ENCODE results near the gene OTOG.

DNA sequence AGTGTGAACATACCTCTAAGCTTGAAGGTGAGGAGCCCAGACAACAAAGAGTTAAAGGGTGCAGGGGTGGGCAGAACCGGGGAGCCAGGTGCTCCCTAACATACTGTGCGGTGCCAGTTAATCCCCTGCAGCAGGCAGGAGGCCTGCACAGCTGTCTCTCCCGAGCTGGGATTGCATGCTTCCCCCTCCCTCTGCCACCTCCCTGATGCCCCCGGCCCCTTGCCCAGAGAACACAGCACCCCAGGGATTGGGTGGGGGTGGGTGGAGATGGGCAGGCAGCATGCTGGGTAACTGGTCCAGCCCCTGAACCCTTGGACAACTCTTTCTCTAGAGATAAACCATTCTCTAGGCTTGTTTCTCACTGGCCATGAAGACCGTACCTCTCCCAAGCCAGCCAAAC lies 104.6 kb downstream of the OTOG start:
- TF ChIP-seq, protein P1, sequence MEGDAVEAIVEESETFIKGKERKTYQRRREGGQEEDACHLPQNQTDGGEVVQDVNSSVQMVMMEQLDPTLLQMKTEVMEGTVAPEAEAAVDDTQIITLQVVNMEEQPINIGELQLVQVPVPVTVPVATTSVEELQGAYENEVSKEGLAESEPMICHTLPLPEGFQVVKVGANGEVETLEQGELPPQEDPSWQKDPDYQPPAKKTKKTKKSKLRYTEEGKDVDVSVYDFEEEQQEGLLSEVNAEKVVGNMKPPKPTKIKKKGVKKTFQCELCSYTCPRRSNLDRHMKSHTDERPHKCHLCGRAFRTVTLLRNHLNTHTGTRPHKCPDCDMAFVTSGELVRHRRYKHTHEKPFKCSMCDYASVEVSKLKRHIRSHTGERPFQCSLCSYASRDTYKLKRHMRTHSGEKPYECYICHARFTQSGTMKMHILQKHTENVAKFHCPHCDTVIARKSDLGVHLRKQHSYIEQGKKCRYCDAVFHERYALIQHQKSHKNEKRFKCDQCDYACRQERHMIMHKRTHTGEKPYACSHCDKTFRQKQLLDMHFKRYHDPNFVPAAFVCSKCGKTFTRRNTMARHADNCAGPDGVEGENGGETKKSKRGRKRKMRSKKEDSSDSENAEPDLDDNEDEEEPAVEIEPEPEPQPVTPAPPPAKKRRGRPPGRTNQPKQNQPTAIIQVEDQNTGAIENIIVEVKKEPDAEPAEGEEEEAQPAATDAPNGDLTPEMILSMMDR (IDR thresholded peaks at IDR 0.05) = no peak
- no peak for TF ChIP-seq POLR2A (IDR thresholded peaks at IDR 0.05)
